HG03342 (cell line): ENCODE results near the gene ABCB4.
"Not testable (repeated sequence)": the region's sequence is repeated elsewhere in the genome, so short reads cannot be mapped to it uniquely, and the experiment has no call there.

Experiments used
- ATAC-seq: cut with Tn5 transposase; IDR thresholded peaks from one replicate; pipeline ENCODE4 v1.9.1; 2021; ENCODE audit warnings: mild to moderate bottlenecking, moderate library complexity; ENCODE audit not compliant: unreplicated experiment

ABCB4 gene

DNA sequence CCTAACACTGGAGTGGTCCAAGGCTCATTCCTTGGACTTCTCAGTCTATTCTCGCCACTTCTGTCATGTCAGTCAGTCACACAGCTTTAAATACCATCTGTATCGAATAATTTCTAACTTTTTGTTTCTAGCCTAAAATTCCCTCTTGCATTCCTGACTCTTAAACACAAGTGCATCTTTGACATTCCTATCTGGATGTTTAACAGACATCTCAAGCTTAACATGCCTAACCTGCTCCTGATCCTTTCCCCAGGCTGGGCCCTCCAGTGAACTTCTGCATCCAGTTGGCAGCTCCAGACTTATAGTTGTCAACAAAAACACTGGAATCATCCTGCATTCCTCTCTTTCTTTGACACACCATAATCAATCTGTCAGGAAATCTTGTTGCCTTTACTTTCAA is 4.5 kb upstream of the ABCB4 start:
- ATAC-seq = no peak

DNA sequence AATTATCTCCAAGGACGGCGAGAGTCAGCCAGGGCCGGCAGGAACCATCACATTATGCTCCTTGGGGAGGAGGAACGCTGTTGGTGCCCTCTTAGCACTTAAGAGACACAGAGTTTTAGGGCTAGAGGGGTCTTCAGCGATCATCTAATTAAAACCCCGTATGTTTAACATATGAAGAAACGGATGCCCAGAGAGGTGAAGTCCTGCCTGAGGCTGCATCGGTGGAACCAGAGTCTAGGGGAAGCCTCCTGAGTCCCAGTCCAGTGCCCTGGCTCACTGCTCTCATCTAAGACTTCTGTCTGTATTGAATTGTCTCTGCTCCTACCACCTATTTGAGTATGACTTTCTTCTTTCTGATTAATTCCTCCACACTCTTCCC is 688 bp upstream of the ABCB4 start:
- no peak for ATAC-seq

DNA sequence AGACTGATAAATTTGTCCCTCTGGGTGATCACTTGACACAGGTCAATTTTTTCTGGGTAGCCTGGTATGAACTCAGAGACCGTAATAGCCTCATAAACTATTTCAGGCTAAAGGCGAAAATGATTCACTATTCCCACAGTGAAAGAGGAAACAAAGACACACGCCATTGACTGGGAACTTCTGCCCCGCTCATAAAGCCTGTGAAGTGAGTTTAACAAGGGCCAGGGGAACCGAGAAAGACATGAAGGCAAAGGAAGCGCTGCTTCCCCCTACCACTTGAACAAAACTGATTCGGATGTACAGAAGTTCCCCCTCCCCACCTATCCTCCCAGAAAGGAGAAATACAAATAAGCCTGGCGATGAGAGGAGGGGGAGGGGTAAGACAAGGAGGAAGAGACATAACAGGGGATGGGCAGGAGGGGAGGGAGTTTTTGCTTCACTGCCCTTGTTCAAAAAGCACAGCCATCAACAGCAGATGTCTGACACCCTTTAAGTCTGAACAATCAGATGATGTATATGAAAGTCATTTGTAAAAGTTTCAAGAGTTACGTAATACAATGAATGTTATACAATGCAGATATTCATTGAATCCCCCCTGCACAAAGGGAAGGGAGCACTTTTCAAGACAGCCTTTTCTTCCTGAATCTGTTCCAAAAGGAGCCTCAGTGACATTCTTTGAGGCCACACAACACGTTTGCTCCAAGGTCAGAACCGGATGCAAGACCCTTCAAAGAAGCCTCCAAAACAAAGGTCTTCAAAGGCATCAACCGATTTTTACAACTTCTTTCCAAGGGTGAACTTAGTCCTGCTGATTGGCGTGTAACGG is 734 bp downstream of the ABCB4 start:
- peak; percentile 78 for ATAC-seq

DNA sequence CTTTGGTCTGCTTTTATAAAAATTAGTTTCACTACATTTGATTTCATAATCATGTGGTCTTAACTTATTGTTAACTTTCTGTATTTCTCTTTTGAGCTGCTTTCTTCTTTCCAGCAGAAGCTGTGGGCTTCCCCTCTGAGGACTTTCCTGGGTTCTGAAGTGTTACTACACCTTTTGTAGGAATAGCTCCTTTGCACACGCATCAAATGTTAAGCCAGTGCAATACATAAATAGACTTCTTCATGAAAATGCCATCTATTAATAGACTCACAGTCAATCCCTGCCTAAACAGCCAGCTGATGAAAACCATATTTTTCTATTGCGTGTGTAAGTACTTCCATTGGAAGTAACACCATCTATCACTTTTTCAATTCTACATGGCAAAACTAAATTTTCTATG is 1.5 kb downstream of the ABCB4 start:
- no peak for ATAC-seq

DNA sequence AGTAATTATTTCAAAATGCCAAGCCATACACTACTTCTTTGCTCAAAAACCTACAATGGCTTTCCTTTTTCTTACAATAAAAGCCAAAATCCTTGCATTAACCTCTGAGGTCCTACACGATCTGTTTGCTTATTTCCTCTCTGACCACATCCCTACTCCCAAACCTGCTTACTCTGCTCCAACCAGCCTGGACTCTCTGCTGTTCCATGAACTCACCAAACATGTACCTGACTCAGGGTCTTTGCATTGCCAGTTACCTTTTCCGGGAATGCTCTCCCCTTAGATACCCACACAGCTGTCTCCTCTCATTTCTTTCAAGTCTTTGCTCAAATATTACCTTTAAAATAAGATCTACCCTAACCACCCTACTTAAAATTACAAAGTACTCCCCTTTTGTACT is 2.3 kb downstream of the ABCB4 start:
- no peak for ATAC-seq

DNA sequence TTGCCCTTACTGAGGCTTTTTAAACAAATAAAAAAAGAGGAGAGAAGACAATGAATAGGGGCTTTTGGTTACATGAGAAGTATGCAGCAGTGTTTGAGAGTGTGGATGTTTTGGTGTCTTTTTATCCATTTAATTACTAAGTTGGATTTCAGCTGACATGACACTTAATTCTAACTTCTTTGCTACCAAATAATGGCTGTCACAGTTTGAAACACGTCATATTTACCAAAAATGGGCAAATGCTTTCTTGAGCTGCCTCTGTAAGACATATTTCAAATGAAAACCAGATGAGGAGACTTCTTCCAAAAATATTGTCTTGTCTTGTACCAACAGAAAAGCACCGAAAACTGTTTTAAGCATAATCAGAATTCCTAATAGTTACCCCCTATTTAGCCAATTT is 4.0 kb downstream of the ABCB4 start:
- ATAC-seq = no peak

DNA sequence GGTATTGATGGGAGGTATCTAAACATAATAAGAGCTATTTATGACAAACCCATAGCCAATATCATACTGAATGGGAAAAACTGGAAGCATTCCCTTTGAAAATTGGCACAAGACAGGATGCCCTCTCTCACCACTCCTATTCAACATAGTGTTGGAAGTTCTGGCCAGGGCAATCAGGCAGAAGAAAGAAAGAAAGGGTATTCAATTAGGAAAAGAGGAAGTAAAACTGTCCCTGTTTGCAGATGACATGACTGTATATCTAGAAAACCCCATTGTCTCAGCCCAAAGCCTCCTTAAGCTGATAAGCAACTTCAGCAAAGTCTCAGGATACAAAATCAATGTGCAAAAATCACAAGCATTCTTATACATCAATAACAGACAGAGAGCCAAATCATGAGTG is 6.3 kb downstream of the ABCB4 start:
- not testable (repeated sequence) for ATAC-seq

DNA sequence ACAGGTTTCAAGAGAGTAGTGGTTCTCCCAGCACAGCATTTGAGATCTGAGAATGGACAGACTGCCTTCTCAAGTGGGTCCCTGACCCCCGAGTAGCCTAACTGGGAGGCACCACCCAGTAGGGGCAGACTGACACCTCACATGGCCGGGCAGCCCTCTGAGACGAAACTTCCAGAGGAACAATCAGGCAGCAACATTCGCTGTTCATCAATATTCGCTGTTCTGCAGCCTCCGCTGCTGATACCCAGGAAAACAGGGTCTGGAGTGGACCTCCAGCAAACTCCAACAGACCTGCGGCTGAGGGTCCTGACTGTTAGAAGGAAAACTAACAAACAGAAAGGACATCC is 10.0 kb downstream of the ABCB4 start:
- ATAC-seq = not testable (repeated sequence)

DNA sequence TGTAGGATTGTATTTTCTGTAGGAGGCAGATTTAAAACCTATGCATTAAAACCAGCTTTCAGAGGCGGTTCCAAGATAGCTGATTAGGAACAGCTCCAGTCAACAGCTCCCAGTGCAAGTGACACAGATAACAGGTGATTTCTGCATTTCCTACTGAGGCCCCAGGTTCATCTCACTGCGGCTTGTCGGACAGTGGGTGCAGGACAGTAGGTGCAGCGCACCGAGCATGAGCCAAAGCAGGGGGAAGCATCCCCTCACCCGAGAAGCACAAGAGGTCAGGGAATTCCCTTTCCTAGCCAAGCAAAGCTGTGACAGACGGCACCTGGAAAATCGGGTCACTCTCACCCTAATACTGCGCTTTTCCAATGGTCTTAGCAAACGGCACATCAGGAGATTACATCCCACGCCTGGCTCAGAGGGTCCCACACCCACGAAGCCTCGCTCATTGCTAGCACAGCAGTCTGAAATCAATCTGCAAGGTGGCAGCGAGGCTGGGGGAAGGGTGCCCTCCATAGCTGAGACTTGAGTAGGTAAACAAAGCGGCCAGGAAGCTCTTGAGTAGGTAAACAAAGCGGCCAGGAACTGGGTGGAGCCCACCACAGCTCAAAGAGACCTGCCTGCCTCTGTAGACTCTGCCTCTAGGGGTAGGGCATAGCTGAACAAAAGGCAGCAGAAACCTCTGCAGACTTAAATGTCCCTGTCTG is 10.5 kb downstream of the ABCB4 start:
- ATAC-seq = not testable (repeated sequence)

DNA sequence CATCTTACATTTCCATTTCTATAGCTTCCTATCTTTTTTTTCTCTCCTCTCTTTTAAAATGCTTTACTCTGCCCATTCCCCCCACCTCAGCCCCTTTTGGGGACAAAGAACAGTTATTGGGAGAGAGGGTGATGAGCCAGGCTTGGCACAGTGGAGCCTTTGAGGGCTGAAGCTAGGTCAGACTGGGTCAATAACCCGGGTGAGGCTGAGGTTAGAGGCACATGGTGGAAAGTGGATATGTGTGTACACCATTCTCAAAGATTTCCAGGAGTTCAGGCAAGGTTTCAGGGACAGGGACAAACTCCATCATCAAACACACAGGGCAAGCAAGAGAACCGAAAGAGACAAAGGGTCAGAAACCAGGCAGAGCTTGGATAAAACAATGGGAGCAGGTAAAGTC is 11.5 kb downstream of the ABCB4 start:
- no peak for ATAC-seq

DNA sequence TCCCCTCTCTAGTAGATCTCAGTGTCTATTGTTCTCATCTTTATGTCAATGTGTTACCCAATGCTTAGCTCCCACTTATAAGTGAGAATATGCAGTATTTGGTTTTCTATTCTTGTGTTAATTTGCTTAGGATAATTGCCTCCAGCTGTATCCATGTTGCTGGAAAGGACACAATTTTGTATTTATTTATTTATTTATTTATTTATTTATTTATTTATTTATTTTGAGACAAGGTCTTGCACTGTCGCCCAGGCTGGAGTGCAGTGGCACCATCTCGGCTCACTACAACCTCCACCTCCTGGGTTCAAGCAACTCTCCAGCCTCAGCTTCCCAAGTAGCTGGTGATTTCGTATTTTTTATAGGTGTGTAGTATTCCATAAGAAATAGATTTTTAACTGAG is 15.0 kb downstream of the ABCB4 start:
- not testable (repeated sequence) for ATAC-seq

DNA sequence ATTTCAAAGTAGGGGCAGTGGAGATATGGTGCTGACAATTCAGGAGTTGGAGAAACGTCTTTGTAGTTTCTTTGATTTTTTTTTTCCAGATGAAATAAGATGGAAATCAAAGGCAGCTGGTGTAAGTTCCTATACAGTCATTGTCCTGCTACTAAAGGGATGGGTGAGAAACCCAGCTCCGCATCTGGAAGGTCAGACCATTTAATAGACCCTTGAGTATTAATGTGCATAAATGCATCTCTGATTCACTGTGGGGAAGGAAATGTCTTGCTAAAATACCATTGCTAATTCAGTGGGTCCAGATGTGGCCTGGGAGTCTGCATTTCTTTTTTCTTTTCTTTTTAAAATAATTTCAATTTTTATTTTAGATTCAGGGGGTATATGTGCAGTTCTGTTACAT is 15.5 kb downstream of the ABCB4 start:
- ATAC-seq = no peak

DNA sequence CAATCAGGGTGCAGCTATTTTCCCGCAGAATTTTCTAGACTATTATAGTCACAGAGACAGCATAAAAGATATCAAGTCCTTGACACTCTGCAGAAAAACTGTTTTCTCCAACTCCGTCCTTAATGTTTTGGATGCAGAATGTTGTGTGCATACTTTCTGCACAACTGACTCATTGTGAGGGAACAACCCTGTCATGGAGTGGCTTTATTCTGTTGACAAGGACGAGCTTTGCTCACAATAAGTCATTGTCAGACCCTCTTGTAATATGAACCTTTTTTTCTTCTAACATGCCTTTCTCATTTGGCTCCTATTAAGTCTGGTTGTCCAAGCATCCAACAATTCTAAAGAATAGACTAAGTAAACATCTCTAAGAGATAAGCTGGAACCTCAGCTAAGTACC is 17.3 kb downstream of the ABCB4 start:
- ATAC-seq = no peak

DNA sequence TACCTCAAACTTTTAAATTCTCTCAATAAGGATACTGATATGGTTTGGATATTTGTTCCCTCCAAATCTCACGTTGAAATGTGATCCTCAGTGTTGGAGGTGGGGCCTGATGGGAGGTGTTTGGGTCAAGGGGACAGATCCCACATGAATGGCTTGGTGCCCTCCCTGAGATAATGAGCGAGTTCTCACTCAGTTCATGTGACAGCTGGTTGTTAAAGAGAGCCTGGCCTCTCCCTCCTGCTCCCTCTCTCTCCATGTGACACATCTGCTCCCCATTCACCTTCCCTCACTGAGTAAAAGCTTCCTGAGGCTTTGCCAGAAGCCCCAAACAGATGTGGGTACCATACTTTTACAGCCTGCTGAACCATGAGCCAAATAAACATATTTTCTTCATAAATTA is 19.2 kb downstream of the ABCB4 start:
- no peak for ATAC-seq

DNA sequence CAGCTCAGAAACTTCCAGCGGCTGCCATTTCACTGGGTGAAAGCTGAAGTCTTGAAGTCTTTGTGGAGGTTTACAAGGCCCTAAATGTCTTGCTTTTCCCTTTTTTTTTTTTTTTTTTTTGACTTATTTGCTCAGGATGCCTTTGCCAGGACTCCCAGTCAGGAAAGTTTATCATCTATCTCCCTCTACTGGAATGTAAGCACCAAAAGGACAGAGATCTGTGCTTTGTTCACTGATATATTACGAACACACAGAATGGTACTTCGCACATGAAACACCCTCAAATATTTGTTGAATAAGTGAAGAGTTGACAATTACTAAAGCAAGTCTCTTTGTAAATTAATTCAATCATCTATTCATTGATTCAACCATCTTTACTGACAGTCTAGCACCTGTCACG is 23.2 kb downstream of the ABCB4 start:
- no peak for ATAC-seq

DNA sequence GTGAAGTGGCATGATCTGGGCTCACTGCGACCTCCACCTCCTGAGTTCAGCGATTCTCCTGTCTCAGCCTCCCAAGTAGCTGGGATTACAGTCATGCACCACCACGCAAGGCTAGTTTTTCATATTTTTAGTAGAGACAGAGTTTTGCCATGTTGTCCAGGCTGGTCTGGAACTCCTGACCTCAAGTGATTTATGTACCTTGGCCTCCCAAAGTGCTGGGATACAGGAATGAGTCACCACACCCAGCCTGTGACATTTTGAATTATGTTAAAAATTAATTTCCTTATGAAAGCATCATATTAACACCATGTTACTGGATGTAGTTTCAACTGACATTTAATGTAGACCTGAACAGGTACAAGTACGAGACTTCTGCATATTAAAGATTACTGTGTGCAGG is 24.3 kb downstream of the ABCB4 start:
- ATAC-seq = no peak

DNA sequence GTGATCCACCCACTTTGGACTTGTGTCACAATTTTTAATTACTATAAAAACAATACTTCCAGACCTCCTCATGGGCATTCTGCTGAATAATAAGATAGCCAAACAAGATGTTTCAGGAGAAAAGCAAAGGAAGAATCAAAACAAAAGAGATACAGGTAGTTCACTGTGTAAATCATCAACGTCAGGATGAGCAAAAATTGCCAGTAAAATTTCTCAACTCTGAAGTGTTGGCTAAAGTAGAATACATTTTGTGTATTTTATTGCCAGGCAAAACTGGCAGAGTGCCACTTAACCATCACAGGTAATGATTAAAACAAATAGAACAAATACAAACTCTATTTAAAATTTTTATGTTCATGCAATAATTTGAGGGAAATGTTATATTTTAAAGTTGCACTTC is 24.8 kb downstream of the ABCB4 start:
- no peak for ATAC-seq

DNA sequence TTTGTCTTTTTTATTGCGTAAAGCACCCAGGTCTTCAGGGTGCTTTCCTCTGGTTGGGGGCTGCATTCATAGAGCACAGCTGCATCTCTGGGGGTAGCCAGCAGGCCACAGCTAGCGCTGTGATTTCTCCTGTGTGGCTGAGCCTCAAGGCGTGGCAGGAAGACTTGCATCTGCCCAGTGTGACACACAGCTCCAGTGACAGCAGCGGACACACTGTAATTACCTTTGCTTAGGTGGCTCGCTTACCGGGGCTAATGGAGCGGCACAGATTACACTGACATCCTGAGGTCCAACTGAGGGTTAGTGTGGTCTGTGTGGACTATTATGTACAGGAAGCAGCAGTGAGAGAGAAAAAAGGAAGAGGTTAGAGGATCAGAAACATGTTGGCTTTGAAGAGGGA is 27.1 kb downstream of the ABCB4 start:
- ATAC-seq = no peak

DNA sequence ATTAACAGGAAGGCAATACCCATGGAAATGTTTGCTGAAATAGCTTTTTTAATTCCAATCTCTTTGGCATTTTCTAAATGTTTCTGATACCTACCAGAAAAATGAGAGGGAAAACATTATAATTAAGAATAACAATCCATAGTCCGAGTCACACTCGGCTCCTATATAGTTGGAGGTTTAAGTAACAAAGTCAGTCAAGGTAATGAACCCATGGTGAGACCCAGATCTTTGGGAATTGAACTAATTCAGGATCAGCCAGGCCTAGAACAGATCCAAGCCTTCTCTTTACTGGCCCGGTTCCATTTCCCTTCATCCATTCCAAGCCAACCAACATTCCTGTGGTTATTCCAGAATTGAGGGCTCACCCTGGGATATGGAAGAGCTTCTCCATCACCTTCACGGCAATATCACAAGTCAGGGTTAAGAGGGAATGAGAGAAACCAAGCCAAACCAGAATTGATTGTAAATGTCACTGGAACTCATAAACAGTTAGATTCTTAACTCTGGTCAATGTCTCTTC is 28.3 kb downstream of the ABCB4 start:
- ATAC-seq = no peak

DNA sequence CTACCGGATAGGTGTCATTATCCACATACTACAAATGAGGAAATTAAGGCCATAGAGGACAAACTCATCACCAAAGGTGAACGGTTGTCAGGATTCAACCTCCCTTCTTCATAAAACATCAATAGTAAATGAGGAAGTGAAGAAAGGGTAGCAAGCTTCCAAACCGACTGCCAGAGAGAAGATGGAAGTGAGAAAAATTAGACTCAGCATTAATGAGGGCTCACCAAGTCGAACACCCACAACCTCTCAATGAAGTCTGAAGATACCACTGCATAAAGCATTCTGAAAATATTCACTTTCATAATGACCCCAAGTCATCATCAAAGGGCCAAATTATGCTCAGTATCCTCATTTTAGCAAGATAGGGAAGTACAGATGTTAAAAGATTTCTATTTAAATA is 29.6 kb downstream of the ABCB4 start:
- ATAC-seq = peak; percentile 92

DNA sequence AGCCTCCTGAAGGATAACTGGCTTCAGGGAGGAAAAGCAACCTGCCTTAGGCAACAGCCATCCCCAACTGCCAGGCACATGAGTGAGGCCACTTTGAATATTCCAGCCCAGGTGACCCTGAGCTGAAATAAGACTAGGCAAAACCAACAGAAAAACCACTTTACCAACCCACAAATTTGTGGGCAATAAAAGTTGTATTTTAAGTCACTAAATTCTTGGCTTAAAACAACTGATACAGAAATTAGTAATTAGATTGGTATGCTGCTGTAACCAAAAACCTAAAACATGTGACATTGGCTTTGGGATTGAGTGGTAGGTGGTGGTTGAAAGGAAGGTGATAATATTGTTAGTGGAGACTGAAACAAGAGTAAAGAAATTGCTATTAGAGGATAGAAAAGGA is 39.9 kb downstream of the ABCB4 start:
- no peak for ATAC-seq

DNA sequence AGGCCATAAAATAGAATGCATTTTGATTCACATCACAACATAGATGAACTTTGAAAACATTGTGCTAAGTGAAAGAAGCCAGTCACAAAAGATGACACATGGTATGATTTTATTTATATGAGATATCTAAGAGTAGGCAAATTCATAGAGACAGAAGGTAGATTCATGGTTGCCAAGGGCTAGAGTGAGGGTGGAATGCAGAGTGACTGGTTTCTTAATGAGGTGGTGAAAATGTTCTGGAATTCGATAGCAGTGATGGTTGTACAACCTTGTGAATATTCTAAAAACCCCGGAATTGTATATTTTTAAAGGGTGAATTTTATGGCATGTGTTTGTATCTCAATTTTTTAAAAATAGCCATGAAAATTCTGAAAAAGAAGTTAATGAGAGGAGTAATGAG is 42.9 kb downstream of the ABCB4 start:
- no peak for ATAC-seq
